Measurements from ENCODE around the gene MORN1.

Gene MORN1

GRCh38 chr1:2385606-2386280 lies 5.6 kb downstream of the MORN1 start:
- no peak for DNase-seq (ENCODE audit: low spot score)

- no peak for DNase-seq (ENCODE audit: low spot score)
These were observed 6.3 kb downstream of the MORN1 start for GRCh38 chr1:2384941-2385481.

GRCh38 chr1:2384130-2384860 lies 7.1 kb downstream of the MORN1 start:
- no peak for DNase-seq (ENCODE audit: low spot score)

GRCh38 chr1:2383576-2383975 lies 7.8 kb downstream of the MORN1 start:
- DNase-seq (ENCODE audit: low spot score): no peak

- DNase-seq (ENCODE audit: low spot score): peak; percentile 78
These were observed 8.6 kb downstream of the MORN1 start for GRCh38 chr1:2382621-2383361.

GRCh38 chr1:2381741-2382620 lies 9.4 kb downstream of the MORN1 start:
- DNase-seq (ENCODE audit: low spot score): peak; percentile 98

GRCh38 chr1:2380816-2381591 lies 10.3 kb downstream of the MORN1 start:
- DNase-seq (ENCODE audit: low spot score): no peak

- no peak for DNase-seq (ENCODE audit: low spot score)
These were observed 11.5 kb downstream of the MORN1 start for GRCh38 chr1:2379733-2380404.

- no peak for DNase-seq (ENCODE audit: low spot score)
These were observed 12.2 kb downstream of the MORN1 start for GRCh38 chr1:2378956-2379732.

- DNase-seq (ENCODE audit: low spot score): no peak
These were observed 12.9 kb downstream of the MORN1 start for GRCh38 chr1:2378441-2378851.

GRCh38 chr1:2377751-2378440 lies 13.5 kb downstream of the MORN1 start:
- DNase-seq (ENCODE audit: low spot score): no peak

GRCh38 chr1:2376931-2377672 lies 14.3 kb downstream of the MORN1 start:
- DNase-seq (ENCODE audit: low spot score): no peak

- no peak for DNase-seq (ENCODE audit: low spot score)
These were observed 15.1 kb downstream of the MORN1 start for GRCh38 chr1:2376261-2376741.

GRCh38 chr1:2375923-2376260 lies 15.5 kb downstream of the MORN1 start:
- no peak for DNase-seq (ENCODE audit: low spot score)

- DNase-seq (ENCODE audit: low spot score): no peak
These were observed 16.0 kb downstream of the MORN1 start for GRCh38 chr1:2375246-2375922.

- DNase-seq (ENCODE audit: low spot score): no peak
These were observed 16.9 kb downstream of the MORN1 start for GRCh38 chr1:2374252-2375155.

All from AG08396 (cell line).